Esophagus (tissue), 2 donors: Measurements from ENCODE around the gene RAB22A. TPM values are rescaled to one million over a fixed set of nuclear protein-coding genes. Genes with fewer than 3 reads are reported as not detected.

Source experiments
- H3K27ac ChIP-seq, 2 donors: one replicate each; pipeline ENCODE4 v1.5.1; 2013; ENCODE audit warnings: low read depth in 2 of 2, mild to moderate bottlenecking in 2 of 2, inconsistent platforms in 1 of 2, low read length in 1 of 2, moderate library complexity in 1 of 2
- H3K27me3 ChIP-seq, 2 donors: one replicate each; pipeline ENCODE4 v1.6.1; 2013; ENCODE audit warnings: low read length in 2 of 2, control low read depth in 1 of 2, mild to moderate bottlenecking in 1 of 2; ENCODE audit not compliant: insufficient read depth in 2 of 2, control insufficient read depth in 1 of 2
- H3K36me3 ChIP-seq, 2 donors: one replicate each; pipeline ENCODE4 v1.6.1; 2013; ENCODE audit warnings: low read length in 1 of 2; ENCODE audit not compliant: control insufficient read depth in 2 of 2, insufficient read depth in 2 of 2
- H3K4me1 ChIP-seq, 2 donors: one replicate each; pipeline ENCODE4 v1.6.1; 2013; ENCODE audit warnings: low read length in 1 of 2; ENCODE audit not compliant: control insufficient read depth in 2 of 2, insufficient read depth in 2 of 2
- H3K4me3 ChIP-seq, 2 donors: one replicate each; pipeline ENCODE4 v1.5.1; 2013; ENCODE audit warnings: low read length in 2 of 2, mild to moderate bottlenecking in 2 of 2, low read depth in 1 of 2, moderate library complexity in 1 of 2
- H3K9me3 ChIP-seq, 2 donors: one replicate each; pipeline ENCODE4 v1.6.1; 2013; ENCODE audit warnings: mild to moderate bottlenecking in 2 of 2, low read depth in 1 of 2, low read length in 1 of 2, moderate library complexity in 1 of 2; ENCODE audit not compliant: control insufficient read depth in 2 of 2, insufficient read depth in 1 of 2
- WGBS, 2 donors: extraction: QIAGEN DNeasy Blood & Tissue Kit; methylation state at CpG; one replicate each; pipeline ENCODE4 v1.1.7; 2013; 5-methylcytosine and 5-hydroxymethylcytosine counted together
- polyA plus RNA-seq, 2 donors: library from polyadenylated mRNA; stranded (reverse); fragments of 200-250 nt; gene quantifications; one replicate each; pipeline ENCODE4 v1.2.3, GENCODE V29; 2013
- donor health status: healthy with polysubstance abuse.
- donor health status: Bipolar disorder and iron deficiency.

The RAB22A gene
- polyA plus RNA-seq, 2 donors = 9.4 to 9.7 TPM

- Histone ChIP-seq H3K27me3 (no peaks in the 10 kb centered on the region), H3K4me1 (no peaks in the 10 kb centered on the region), H3K36me3 (peaks cover 0 to 3% of the 10 kb centered on the region in 2 donors), H3K4me3 (no peak overlapping the region), H3K27ac (no peak overlapping the region), H3K9me3 (no peaks in the 10 kb centered on the region)
- WGBS, 2 donors = 91 to 95% methylated on average over 2 of the region's 2 CpGs
Observed at GRCh38 chr20:58277107-58277506, 32.4 kb upstream of the RAB22A start.

DNA sequence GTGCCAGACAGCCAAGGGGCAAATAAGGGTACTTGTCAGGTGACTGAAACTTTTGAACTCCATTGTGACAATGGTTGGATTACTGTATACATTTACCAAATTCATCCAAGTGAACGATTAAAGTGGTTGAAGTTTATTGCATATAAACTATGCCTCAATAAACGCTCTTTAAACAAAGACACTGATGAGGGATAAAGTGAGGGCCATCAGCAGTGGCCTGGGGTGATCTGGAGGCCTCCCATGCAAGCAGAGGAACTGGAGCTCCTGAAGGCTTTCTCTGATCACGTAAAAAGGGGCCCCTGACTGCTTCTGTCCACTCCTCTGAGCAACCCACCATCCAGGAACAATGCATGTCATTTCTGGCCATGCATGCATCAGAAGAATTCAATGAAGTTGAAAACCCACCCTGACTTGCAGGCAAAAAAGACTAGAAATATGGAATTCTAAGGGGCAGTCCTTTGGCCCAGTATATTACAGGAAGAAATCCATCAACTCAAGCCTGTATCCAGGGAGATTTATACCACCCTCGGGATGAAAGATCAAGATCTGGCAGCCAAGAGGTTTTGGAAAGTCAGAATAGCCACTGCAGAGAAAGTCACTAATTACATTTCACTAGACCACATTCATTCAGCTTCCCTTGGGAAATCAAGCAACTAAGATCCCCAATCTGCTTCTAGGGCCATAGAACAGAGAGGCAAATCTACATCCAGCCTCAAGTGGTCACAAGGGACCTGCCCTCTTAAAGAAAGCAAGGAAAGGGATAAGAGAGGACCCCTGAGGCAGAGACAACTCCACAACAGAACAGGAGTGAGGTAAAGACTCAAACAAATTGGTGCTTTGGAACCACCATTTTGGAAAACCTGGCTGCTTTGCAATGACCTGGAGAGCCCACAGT, 31.7 kb upstream of the RAB22A start:
- Histone ChIP-seq H3K36me3 (peaks cover 0 to 2% of the 10 kb centered on the region in 2 donors), H3K27me3 (no peaks in the 10 kb centered on the region), H3K9me3 (no peaks in the 10 kb centered on the region), H3K27ac (no peak overlapping the region), H3K4me3 (no peak overlapping the region), H3K4me1 (no peaks in the 10 kb centered on the region)
- 72 to 79% methylated on average over 4 of the region's 4 CpGs for WGBS, 2 donors

DNA sequence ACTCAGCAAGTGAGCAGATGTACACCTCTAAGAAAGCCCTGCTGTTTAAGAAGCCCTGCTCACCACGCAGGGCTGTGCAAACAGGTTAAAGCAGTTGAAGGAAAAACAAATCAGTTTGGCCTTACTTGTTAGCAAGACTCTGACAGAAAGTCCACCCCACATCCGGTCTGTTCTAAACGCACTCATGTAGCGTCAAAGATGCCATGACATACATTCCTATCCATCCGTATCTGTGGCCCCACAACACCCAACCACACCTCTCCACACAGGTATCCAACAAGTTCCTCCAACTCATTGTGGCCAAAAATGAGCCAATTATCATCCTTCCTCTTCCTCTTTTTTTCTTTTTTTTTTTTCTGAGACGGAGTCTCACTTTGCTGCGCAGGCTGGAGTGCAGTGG, 22.8 kb upstream of the RAB22A start:
- Histone ChIP-seq H3K4me3 (no peak overlapping the region), H3K4me1 (no peaks in the 10 kb centered on the region), H3K9me3 (no peaks in the 10 kb centered on the region), H3K36me3 (peaks cover 0 to 5% of the 10 kb centered on the region in 2 donors), H3K27ac (no peak overlapping the region), H3K27me3 (no peaks in the 10 kb centered on the region)
- 78 to 84% methylated on average over 7 of the region's 7 CpGs for WGBS, 2 donors

- Histone ChIP-seq H3K27ac (no peak overlapping the region), H3K27me3 (no peaks in the 10 kb centered on the region), H3K36me3 (peaks cover 0 to 5% of the 10 kb centered on the region in 2 donors), H3K9me3 (no peaks in the 10 kb centered on the region), H3K4me3 (no peak overlapping the region), H3K4me1 (no peaks in the 10 kb centered on the region)
- 55 to 84% methylated on average over 3 of the region's 3 CpGs for whole genome bisulfite sequencing, 2 donors
Observed at GRCh38 chr20:58287638-58288037, 21.9 kb upstream of the RAB22A start.

GRCh38 chr20:58289143-58289542, 20.4 kb upstream of the RAB22A start:
- 96 to 97% methylated on average over 2 of the region's 2 CpGs for WGBS, 2 donors

GRCh38 chr20:58293453-58293852, 16.1 kb upstream of the RAB22A start:
- 96 to 98% methylated on average over 2 of the region's 2 CpGs for WGBS, 2 donors
- Histone ChIP-seq H3K27me3 (no peaks in the 10 kb centered on the region), H3K4me3 (no peak overlapping the region)

More at GRCh38 chr20:58289143-58289542, 20.4 kb upstream of the RAB22A start:
- no peak overlapping the region for H3K4me3 ChIP-seq
- peaks cover 0 to 2% of the 10 kb centered on the region in 2 donors for H3K4me1 ChIP-seq
- no peaks in the 10 kb centered on the region for H3K27me3 ChIP-seq
- no peaks in the 10 kb centered on the region for H3K9me3 ChIP-seq
- peaks cover 0 to 5% of the 10 kb centered on the region in 2 donors for H3K36me3 ChIP-seq
- H3K27ac ChIP-seq = no peak overlapping the region

DNA sequence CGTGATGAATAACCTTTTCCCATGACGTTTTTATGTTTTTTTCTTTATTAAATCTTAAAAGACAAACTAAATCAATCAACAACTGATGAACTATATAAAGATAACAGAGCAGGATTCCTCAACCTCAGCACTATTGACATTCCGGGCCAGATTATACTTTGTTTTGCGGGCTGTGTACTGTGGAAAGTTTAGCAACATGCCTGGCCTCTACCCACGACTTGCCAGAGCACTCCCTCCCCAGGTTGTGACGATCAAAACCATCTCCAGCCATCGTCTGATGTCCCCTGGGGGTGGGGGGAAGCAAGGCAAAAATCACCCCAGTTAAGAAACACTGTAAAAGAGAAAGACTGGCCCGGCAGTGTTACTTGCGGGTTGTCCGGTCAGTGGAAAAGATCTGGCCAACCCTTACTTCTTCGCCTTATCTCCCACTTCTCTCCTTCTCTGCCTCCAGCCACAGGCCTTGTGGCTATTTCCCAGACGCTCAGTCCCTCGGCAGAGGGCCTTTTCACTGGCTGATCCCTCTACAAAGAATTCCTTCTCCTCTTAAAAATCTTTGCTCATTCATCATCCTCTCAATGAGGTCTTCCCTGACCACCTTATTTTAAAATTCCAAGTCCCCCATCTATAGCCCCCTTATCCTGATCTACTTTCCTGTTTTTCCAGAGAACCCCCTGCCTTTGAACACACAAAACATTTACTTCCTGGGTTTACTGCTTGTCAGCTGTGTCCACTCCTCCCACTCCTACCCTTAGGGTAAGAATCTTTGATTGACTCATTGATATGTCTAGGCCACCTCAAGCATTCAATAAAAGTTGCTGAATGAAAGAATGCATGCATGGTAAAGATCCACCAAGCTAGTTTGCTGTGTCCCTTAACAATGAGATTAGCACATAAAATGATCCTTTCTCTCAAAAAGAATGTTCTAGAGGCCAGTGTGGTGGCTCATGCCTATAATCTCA, 14.7 kb upstream of the RAB22A start:
- 81 to 83% methylated on average over 13 of the region's 13 CpGs for WGBS, 2 donors
- Histone ChIP-seq H3K9me3 (no peaks in the 10 kb centered on the region), H3K4me3 (no peak overlapping the region), H3K36me3 (no peaks in the 10 kb centered on the region), H3K27ac (no peak overlapping the region), H3K27me3 (no peaks in the 10 kb centered on the region), H3K4me1 (peaks cover 0 to 2% of the 10 kb centered on the region in 2 donors)

More at GRCh38 chr20:58293453-58293852, 16.1 kb upstream of the RAB22A start:
- Histone ChIP-seq H3K4me1 (peaks cover 0 to 2% of the 10 kb centered on the region in 2 donors), H3K27ac (no peak overlapping the region), H3K36me3 (no peaks in the 10 kb centered on the region), H3K9me3 (no peaks in the 10 kb centered on the region)

- Histone ChIP-seq H3K27ac (no peak overlapping the region), H3K36me3 (no peaks in the 10 kb centered on the region), H3K4me3 (no peak overlapping the region), H3K4me1 (peaks cover 0 to 2% of the 10 kb centered on the region in 2 donors), H3K27me3 (no peaks in the 10 kb centered on the region), H3K9me3 (no peaks in the 10 kb centered on the region)
- 72 to 78% methylated on average over 7 of the region's 7 CpGs for WGBS, 2 donors
Observed at GRCh38 chr20:58296051-58296837, 13.3 kb upstream of the RAB22A start.

DNA sequence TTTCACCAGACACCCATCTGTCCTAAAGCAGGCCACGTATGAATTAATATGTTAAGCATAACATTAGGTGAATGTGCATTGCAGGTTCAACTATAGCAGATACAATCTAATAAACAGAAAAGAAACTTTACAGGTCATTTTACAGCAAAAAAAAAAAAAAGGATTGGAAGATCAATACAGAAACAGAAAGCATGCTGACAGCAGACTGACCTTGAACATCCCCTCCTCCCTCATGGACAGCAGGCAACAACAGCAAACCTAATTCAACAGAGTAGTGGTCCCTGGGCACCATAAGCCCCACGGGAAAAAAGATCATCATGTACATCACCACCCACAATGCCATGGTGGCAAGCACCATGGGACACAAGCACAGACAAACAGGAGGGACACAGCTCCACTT, 12.1 kb upstream of the RAB22A start:
- no peaks in the 10 kb centered on the region for H3K27me3 ChIP-seq
- H3K36me3 ChIP-seq = no peaks in the 10 kb centered on the region
- H3K4me1 ChIP-seq = peaks cover 0 to 2% of the 10 kb centered on the region in 2 donors
- H3K27ac ChIP-seq = no peak overlapping the region
- H3K9me3 ChIP-seq = no peaks in the 10 kb centered on the region
- WGBS, 2 donors = 47 to 74% methylated on average over 2 of the region's 2 CpGs
- H3K4me3 ChIP-seq = no peak overlapping the region
